Measurements from ENCODE around the gene ABCB6.

ABCB6 gene

DNA sequence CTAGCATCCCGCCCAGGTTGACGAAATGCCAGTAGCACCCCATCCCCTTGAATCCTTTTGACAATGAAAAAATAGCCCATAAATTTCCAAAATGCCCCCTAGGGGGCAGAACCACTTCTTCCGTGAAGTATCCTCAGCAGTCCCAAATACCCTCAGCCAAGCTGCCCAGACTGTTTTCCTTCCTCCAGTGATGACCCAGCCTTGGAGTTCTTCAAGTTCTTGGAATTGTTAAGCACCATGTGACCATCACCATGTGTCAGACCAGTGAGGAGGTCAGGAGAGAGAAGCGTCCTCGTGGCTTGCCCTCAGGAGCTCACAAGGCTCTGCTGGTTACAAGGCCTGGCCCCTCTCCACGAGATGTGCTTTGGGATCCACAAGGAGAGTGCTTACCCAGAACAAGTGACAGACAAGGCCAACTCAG, 47.5 kb downstream of the ABCB6 start:
- peaks cover 4% of the 10 kb centered on the region; the same call in 1 of the 2 replicates for H4K20me1 ChIP-seq (ENCODE audit: insufficient read depth, low read length)
- no peaks in the 10 kb centered on the region for H3K27me3 ChIP-seq (ENCODE audit: insufficient read depth, low read length, poor library complexity)
- H3K4me2 ChIP-seq (ENCODE audit: insufficient read depth, low read length) = no peak overlapping the region
- no peaks in the 10 kb centered on the region for H3K9me3 ChIP-seq (ENCODE audit: insufficient read depth, low read length, severe bottlenecking)
- peaks cover 42% of the 10 kb centered on the region for H3K36me3 ChIP-seq (ENCODE audit: insufficient read depth, low read length)
- ATAC-seq (ENCODE audit: insufficient read depth, low read depth) = peak; percentile 69
- TF ChIP-seq, protein P1, sequence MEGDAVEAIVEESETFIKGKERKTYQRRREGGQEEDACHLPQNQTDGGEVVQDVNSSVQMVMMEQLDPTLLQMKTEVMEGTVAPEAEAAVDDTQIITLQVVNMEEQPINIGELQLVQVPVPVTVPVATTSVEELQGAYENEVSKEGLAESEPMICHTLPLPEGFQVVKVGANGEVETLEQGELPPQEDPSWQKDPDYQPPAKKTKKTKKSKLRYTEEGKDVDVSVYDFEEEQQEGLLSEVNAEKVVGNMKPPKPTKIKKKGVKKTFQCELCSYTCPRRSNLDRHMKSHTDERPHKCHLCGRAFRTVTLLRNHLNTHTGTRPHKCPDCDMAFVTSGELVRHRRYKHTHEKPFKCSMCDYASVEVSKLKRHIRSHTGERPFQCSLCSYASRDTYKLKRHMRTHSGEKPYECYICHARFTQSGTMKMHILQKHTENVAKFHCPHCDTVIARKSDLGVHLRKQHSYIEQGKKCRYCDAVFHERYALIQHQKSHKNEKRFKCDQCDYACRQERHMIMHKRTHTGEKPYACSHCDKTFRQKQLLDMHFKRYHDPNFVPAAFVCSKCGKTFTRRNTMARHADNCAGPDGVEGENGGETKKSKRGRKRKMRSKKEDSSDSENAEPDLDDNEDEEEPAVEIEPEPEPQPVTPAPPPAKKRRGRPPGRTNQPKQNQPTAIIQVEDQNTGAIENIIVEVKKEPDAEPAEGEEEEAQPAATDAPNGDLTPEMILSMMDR (IDR thresholded peaks at IDR 0.05; ENCODE audit: borderline replicate concordance, extremely low read depth, low read length, poor library complexity, severe bottlenecking) = peak; percentile 72
- no peak for TF ChIP-seq EZH2 (IDR thresholded peaks at IDR 0.05; ENCODE audit: borderline replicate concordance, low read depth, low read length, severe bottlenecking)
- no peak overlapping the region for H2AFZ ChIP-seq (ENCODE audit: low read depth, low read length)
- DNase-seq = peak; percentile 35
- H3K4me3 ChIP-seq (ENCODE audit: low read depth in 1 of 2, low read length in 2 of 2) = no peak overlapping the region
- H3K27ac ChIP-seq (ENCODE audit: low read length) = 0 out of 2 replicates have a peak overlapping the region, but pooled peaks have one; percentile 19
- H3K79me2 ChIP-seq (ENCODE audit: insufficient read depth, low read length) = peaks cover 7% of the 10 kb centered on the region
- no peak overlapping the region for H3K9ac ChIP-seq (ENCODE audit: low read depth, low read length)
- peaks cover 16% of the 10 kb centered on the region for H3K4me1 ChIP-seq (ENCODE audit: insufficient read depth, low read length)

- Histone ChIP-seq H3K4me3 (ENCODE audit: low read depth in 1 of 2, low read length in 2 of 2) (no peak within 1 kb of the TSS), H3K9ac (ENCODE audit: low read depth, low read length) (no peak within 1 kb of the TSS)
Measured at GRCh38 chr2:219169930-219170654, 48.7 kb downstream of the ABCB6 start, which contains the start of gene SLC23A3. Gene SLC23A3, minus strand, starts transcription at chr2:219170029. Its CDS starts 45 bp downstream, at chr2:219169984.

DNA sequence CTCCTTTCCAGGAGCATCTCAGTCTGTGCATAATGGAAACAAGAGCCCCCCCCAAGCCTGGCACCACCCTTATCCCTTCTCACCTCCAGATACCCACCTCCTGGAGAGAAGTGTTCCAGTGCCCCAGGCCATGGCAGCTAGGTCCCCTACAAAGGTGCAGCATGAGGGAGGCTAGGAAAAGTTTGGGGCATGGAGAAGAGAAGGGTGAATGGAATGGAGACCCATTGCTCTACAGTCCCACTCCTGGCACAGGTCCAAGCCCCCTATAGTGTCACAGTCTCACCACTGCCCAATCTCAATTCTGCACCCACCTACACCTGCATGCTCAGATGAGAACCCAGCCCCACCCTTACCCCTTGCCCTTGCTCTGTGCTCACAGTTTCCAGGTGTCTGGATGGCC, 49.8 kb downstream of the ABCB6 start:
- no peak for ATAC-seq (ENCODE audit: insufficient read depth, low read depth)
- no peak overlapping the region for H3K4me3 ChIP-seq (ENCODE audit: low read depth in 1 of 2, low read length in 2 of 2)
- peaks cover 4% of the 10 kb centered on the region; the same call in 1 of the 2 replicates for H4K20me1 ChIP-seq (ENCODE audit: insufficient read depth, low read length)
- no peak overlapping the region for H2AFZ ChIP-seq (ENCODE audit: low read depth, low read length)
- no peaks in the 10 kb centered on the region for H3K27me3 ChIP-seq (ENCODE audit: insufficient read depth, low read length, poor library complexity)
- H3K4me1 ChIP-seq (ENCODE audit: insufficient read depth, low read length) = no peaks in the 10 kb centered on the region
- TF ChIP-seq EZH2 (IDR thresholded peaks at IDR 0.05; ENCODE audit: borderline replicate concordance, low read depth, low read length, severe bottlenecking) = no peak
- TF ChIP-seq, protein P1 (IDR thresholded peaks at IDR 0.05; ENCODE audit: borderline replicate concordance, extremely low read depth, low read length, poor library complexity, severe bottlenecking) = no peak
- H3K79me2 ChIP-seq (ENCODE audit: insufficient read depth, low read length) = no peaks in the 10 kb centered on the region
- no peak for DNase-seq
- peaks cover 31% of the 10 kb centered on the region for H3K36me3 ChIP-seq (ENCODE audit: insufficient read depth, low read length)
- H3K27ac ChIP-seq (ENCODE audit: low read length) = no peak overlapping the region
- no peak overlapping the region for H3K9ac ChIP-seq (ENCODE audit: low read depth, low read length)
- no peak overlapping the region for H3K4me2 ChIP-seq (ENCODE audit: insufficient read depth, low read length)
- no peaks in the 10 kb centered on the region for H3K9me3 ChIP-seq (ENCODE audit: insufficient read depth, low read length, severe bottlenecking)

More at GRCh38 chr2:219169930-219170654, 48.7 kb downstream of the ABCB6 start, which contains the start of gene SLC23A3:
- DNase-seq (no peak), ATAC-seq (ENCODE audit: insufficient read depth, low read depth) (no peak)
- peaks cover 4% of the 10 kb centered on the region; the same call in 1 of the 2 replicates for H4K20me1 ChIP-seq (ENCODE audit: insufficient read depth, low read length)
- H3K27ac ChIP-seq (ENCODE audit: low read length) = no peak within 1 kb of the TSS
- no peaks in the 10 kb centered on the region for H3K79me2 ChIP-seq (ENCODE audit: insufficient read depth, low read length)
- TF ChIP-seq, protein P1 (IDR thresholded peaks at IDR 0.05; ENCODE audit: borderline replicate concordance, extremely low read depth, low read length, poor library complexity, severe bottlenecking) = no peak
- TF ChIP-seq EZH2 (IDR thresholded peaks at IDR 0.05; ENCODE audit: borderline replicate concordance, low read depth, low read length, severe bottlenecking) = no peak
- peaks cover 5% of the 10 kb centered on the region; the same call in 1 of the 2 replicates for H3K4me1 ChIP-seq (ENCODE audit: insufficient read depth, low read length)
- no peak within 1 kb of the TSS for H2AFZ ChIP-seq (ENCODE audit: low read depth, low read length)
- H3K36me3 ChIP-seq (ENCODE audit: insufficient read depth, low read length) = peaks cover 42% of the 10 kb centered on the region
- no peaks in the 10 kb centered on the region for H3K27me3 ChIP-seq (ENCODE audit: insufficient read depth, low read length, poor library complexity)
- no peaks in the 10 kb centered on the region for H3K9me3 ChIP-seq (ENCODE audit: insufficient read depth, low read length, severe bottlenecking)
- H3K4me2 ChIP-seq (ENCODE audit: insufficient read depth, low read length) = no peak within 1 kb of the TSS

Measured in DND-41 (cell line).